Activated CD4-positive, alpha-beta memory T cell treated with anti-CD3 and anti-CD28 coated beads for 36 hours (primary cell): Measurements from ENCODE around the gene C5orf58. TPM values are rescaled to one million over a fixed set of nuclear protein-coding genes. Genes with fewer than 3 reads are reported as not detected.

Experiments used
- CTCF ChIA-PET: fragments of 350-600 bp; sonication (Branson Sonifier 250); formaldehyde crosslinking; loops from one replicate; lab custom pipeline; 2021; ENCODE audit warnings: antibody characterized with exemption, inconsistent platforms; lab: Charles Lee
- POLR2A ChIA-PET: fragments of 350-600 bp; sonication (Branson Sonifier 250); formaldehyde crosslinking; loops from one replicate; lab custom pipeline; 2021; ENCODE audit warnings: antibody characterized with exemption; lab: Charles Lee
- DNase-seq: peaks from one replicate; pipeline ENCODE4 v3.0.0-alpha.2; 2020
- H3K27ac Mint-ChIP-seq: one replicate; pipeline ENCODE4 v1.8.0; 2021; ENCODE audit warnings: mixed read lengths
- H3K27me3 Mint-ChIP-seq: one replicate; pipeline ENCODE4 v1.8.0; 2021; ENCODE audit warnings: mixed read lengths
- H3K36me3 Mint-ChIP-seq: one replicate; pipeline ENCODE4 v1.8.0; 2021; ENCODE audit warnings: mixed read lengths
- H3K4me1 Mint-ChIP-seq: one replicate; pipeline ENCODE4 v1.8.0; 2021; ENCODE audit warnings: low read depth, mixed read lengths
- H3K4me3 Mint-ChIP-seq: one replicate; pipeline ENCODE4 v1.8.0; 2021; ENCODE audit warnings: mild to moderate bottlenecking, mixed read lengths
- H3K9me3 Mint-ChIP-seq: one replicate; pipeline ENCODE4 v1.8.0; 2021; ENCODE audit warnings: mixed read lengths
- intact Hi-C: fragments of 100-400 bp; cut with micrococcal nuclease; formaldehyde crosslinking; loops from one replicate; pipeline ENCODE4 v1.15.1; 2023
- total RNA-seq, 2 experiments: library from RNA; stranded (reverse); gene quantifications; one replicate each; pipeline ENCODE4 v1.2.3, GENCODE V29; 2021

C5orf58 gene
- total RNA-seq, 2 experiments from 2014 or later: not detected

- no peak for DNase-seq
- intact Hi-C loops: loop anchor here (1.0 kb wide), 1 partner anchor 7 kb away; no protein-coding TSS in a partner anchor
- ChIA-PET POLR2A (interaction anchor here (1.0 to 1.4 kb wide), 5 partner anchors 8 to 72 kb away, joined by 3 to 6 read pairs (median 3); no protein-coding TSS in a partner anchor), CTCF (interaction anchor here (1.3 to 2.6 kb wide), 5 partner anchors 13 to 77 kb away, joined by 3 to 19 read pairs (median 6); no protein-coding TSS in a partner anchor)
- Mint-ChIP-seq H3K4me3 (no peak overlapping the region), H3K9me3 (no peaks in the 10 kb centered on the region), H3K27me3 (no peaks in the 10 kb centered on the region), H3K36me3 (peaks cover 89% of the 10 kb centered on the region), H3K4me1 (peaks cover 55% of the 10 kb centered on the region), H3K27ac (peak overlapping the region; percentile 91)
Observed at GRCh38 chr5:170261528-170262043, 28.8 kb downstream of the C5orf58 start.

- peaks cover 61% of the 10 kb centered on the region for H3K4me1 Mint-ChIP-seq
- CTCF ChIA-PET: interaction anchor here (0.8 to 2.6 kb wide), 7 partner anchors 10 to 77 kb away, joined by 3 to 19 read pairs (median 5); partner anchors contain the start of gene LCP2
Observed at GRCh38 chr5:170262061-170263045, 29.6 kb downstream of the C5orf58 start.

DNA sequence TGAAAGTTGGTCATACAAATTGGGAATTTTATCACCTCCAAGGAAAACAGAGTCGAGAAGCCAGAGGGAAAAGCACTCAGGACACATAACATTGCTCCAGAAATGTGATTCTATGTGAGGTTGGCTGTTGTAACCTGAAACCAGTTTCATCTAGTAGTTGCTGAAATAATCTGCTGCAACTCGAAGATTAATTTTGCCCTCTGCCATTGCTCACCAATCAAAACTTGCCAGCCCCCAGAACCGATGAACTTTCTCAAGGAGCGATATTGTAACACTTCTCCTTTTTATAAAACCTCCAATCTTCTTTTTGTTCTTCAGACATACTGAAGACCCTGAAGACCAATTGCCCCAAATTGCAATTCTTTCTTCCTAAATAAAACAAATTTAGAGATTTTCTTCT lies 31.1 kb downstream of the C5orf58 start:
- H3K9me3 Mint-ChIP-seq: no peaks in the 10 kb centered on the region
- no peak for DNase-seq
- intact Hi-C loops: no loop called here
- peak overlapping the region; percentile 91 for H3K27ac Mint-ChIP-seq
- H3K4me1 Mint-ChIP-seq: peaks cover 73% of the 10 kb centered on the region
- H3K27me3 Mint-ChIP-seq: no peaks in the 10 kb centered on the region
- no peak overlapping the region for H3K4me3 Mint-ChIP-seq
- CTCF ChIA-PET: interaction anchor here (6.1 to 14.1 kb wide), 2 partner anchors 30 to 77 kb away, joined by 137 to 290 read pairs; partner anchors contain the start of gene LCP2
- POLR2A ChIA-PET: interaction anchor here (2.8 to 7.7 kb wide), 2 partner anchors 11 to 29 kb away, joined by 8 to 113 read pairs; partner anchors contain the start of gene LCP2
- peaks cover 88% of the 10 kb centered on the region for H3K36me3 Mint-ChIP-seq

More at GRCh38 chr5:170262061-170263045, 29.6 kb downstream of the C5orf58 start:
- DNase-seq: peak; percentile 54
- H3K4me3 Mint-ChIP-seq: peak overlapping the region; percentile 30
- peaks cover 89% of the 10 kb centered on the region for H3K36me3 Mint-ChIP-seq
- H3K9me3 Mint-ChIP-seq: no peaks in the 10 kb centered on the region
- intact Hi-C loops: loop anchor here (1.0 kb wide), 1 partner anchor 8 kb away; no protein-coding TSS in a partner anchor
- POLR2A ChIA-PET: interaction anchor here (0.6 to 1.4 kb wide), 8 partner anchors 7 to 1318 kb away, joined by 3 to 8 read pairs (median 3); no protein-coding TSS in a partner anchor
- no peaks in the 10 kb centered on the region for H3K27me3 Mint-ChIP-seq
- H3K27ac Mint-ChIP-seq: peak overlapping the region; percentile 91

- intact Hi-C loops: no loop called here
- Mint-ChIP-seq H3K27me3 (no peaks in the 10 kb centered on the region), H3K4me1 (peaks cover 81% of the 10 kb centered on the region), H3K36me3 (peaks cover 86% of the 10 kb centered on the region), H3K4me3 (no peak overlapping the region), H3K9me3 (no peaks in the 10 kb centered on the region), H3K27ac (peak overlapping the region; percentile 85)
- CTCF ChIA-PET: interaction anchor here (1.1 to 14.1 kb wide), 5 partner anchors 12 to 76 kb away, joined by 3 to 290 read pairs (median 131); partner anchors contain the start of gene LCP2
- no peak for DNase-seq
- POLR2A ChIA-PET: interaction anchor here (1.1 to 7.7 kb wide), 8 partner anchors 9 to 73 kb away, joined by 3 to 113 read pairs (median 8); partner anchors contain the start of gene LCP2
Observed at GRCh38 chr5:170265522-170265921, 32.7 kb downstream of the C5orf58 start.

GRCh38 chr5:170266570-170267381 lies 34.0 kb downstream of the C5orf58 start:
- H3K27ac Mint-ChIP-seq: peak overlapping the region; percentile 85
- H3K36me3 Mint-ChIP-seq: peaks cover 87% of the 10 kb centered on the region
- peak overlapping the region; percentile 60 for H3K4me3 Mint-ChIP-seq
- POLR2A ChIA-PET: interaction anchor here (0.6 to 7.7 kb wide), 13 partner anchors 8 to 72 kb away, joined by 3 to 113 read pairs (median 6); partner anchors contain the start of gene LCP2
- no peaks in the 10 kb centered on the region for H3K27me3 Mint-ChIP-seq
- CTCF ChIA-PET: interaction anchor here (0.8 to 14.1 kb wide), 20 partner anchors 8 to 160 kb away, joined by 3 to 290 read pairs (median 6); partner anchors contain the start of gene LCP2
- DNase-seq: peak; percentile 69
- H3K4me1 Mint-ChIP-seq: peaks cover 89% of the 10 kb centered on the region
- intact Hi-C loops: loop anchor here (1.0 to 2.0 kb wide), 3 partner anchors 14 to 67 kb away; no protein-coding TSS in a partner anchor
- no peaks in the 10 kb centered on the region for H3K9me3 Mint-ChIP-seq

GRCh38 chr5:170267431-170268152 lies 34.8 kb downstream of the C5orf58 start:
- intact Hi-C loops: loop anchor here (1.0 to 2.0 kb wide), 6 partner anchors 11 to 72 kb away; no protein-coding TSS in a partner anchor

GRCh38 chr5:170268153-170268689 lies 35.4 kb downstream of the C5orf58 start:
- ChIA-PET CTCF (interaction anchor here (0.7 to 14.1 kb wide), 17 partner anchors 9 to 153 kb away, joined by 3 to 290 read pairs (median 7); partner anchors contain the start of gene LCP2), POLR2A (interaction anchor here (1.3 to 7.7 kb wide), 6 partner anchors 11 to 66 kb away, joined by 3 to 113 read pairs (median 13); partner anchors contain the start of gene LCP2)
- H3K9me3 Mint-ChIP-seq: no peaks in the 10 kb centered on the region
- intact Hi-C loops: loop anchor here (1.0 to 2.0 kb wide), 3 partner anchors 10 to 71 kb away; no protein-coding TSS in a partner anchor
- peak overlapping the region; percentile 85 for H3K27ac Mint-ChIP-seq
- H3K27me3 Mint-ChIP-seq: no peaks in the 10 kb centered on the region
- H3K36me3 Mint-ChIP-seq: peaks cover 84% of the 10 kb centered on the region
- peaks cover 84% of the 10 kb centered on the region for H3K4me1 Mint-ChIP-seq
- H3K4me3 Mint-ChIP-seq: peak overlapping the region; percentile 60
- no peak for DNase-seq

More at GRCh38 chr5:170267431-170268152, 34.8 kb downstream of the C5orf58 start:
- DNase-seq: peak; percentile 87
- Mint-ChIP-seq H3K9me3 (no peaks in the 10 kb centered on the region), H3K36me3 (peaks cover 85% of the 10 kb centered on the region), H3K27me3 (no peaks in the 10 kb centered on the region), H3K4me3 (peak overlapping the region; percentile 60), H3K4me1 (peaks cover 87% of the 10 kb centered on the region), H3K27ac (peak overlapping the region; percentile 85)
- ChIA-PET CTCF (interaction anchor here (0.8 to 14.1 kb wide), 19 partner anchors 9 to 159 kb away, joined by 3 to 290 read pairs (median 6); partner anchors contain the start of gene LCP2), POLR2A (interaction anchor here (0.9 to 7.7 kb wide), 8 partner anchors 10 to 71 kb away, joined by 3 to 113 read pairs (median 8); partner anchors contain the start of gene LCP2)

DNA sequence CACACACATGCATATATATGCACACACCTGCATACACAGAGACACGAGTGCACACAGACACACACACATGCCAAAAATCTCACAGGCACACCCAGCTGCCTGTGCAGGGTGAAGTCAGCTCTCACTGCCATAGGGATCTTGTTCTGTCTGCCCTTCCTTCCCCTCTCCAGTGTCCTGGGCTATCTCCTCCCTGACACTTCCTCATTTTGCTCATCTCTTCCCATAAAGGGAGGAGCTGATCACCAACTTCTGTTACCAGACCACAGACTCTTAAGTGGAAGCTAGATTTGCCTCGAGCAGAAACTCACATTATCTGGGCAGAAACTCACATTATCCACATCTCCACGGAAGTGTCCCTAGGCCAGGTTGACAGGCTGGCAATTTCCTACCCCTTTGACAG lies 36.1 kb downstream of the C5orf58 start:
- peak overlapping the region; percentile 85 for H3K27ac Mint-ChIP-seq

DNA sequence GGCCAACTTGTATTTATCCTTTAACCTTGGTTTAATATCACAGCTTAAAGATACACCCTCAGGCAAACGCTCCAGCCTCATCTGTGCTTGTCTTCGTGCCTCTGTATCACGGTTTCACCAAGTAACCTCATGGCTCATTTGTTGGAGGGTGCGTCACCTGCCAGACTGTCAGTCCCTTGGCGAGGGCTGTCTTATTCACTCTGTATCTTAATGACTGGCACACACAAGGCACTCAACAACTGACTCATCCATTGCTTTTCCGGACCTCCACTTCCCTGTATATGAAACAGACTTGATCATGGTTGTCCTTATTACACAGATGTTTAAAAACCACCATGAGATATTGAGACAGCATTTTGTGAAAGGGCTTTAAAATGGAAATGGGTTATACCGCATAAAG lies 36.8 kb downstream of the C5orf58 start:
- intact Hi-C loops: loop anchor here (2.0 kb wide), 1 partner anchor 43 kb away; no protein-coding TSS in a partner anchor
- Mint-ChIP-seq H3K36me3 (peaks cover 84% of the 10 kb centered on the region), H3K27ac (peak overlapping the region; percentile 85), H3K4me1 (peaks cover 84% of the 10 kb centered on the region), H3K9me3 (no peaks in the 10 kb centered on the region), H3K4me3 (peak overlapping the region; percentile 18), H3K27me3 (no peaks in the 10 kb centered on the region)
- ChIA-PET CTCF (interaction anchor here (1.4 to 14.1 kb wide), 9 partner anchors 8 to 72 kb away, joined by 5 to 290 read pairs (median 19); partner anchors contain the start of gene LCP2), POLR2A (interaction anchor here (1.0 to 7.7 kb wide), 7 partner anchors 8 to 69 kb away, joined by 3 to 113 read pairs (median 9); partner anchors contain the start of gene LCP2)
- DNase-seq: peak; percentile 85

More for the DNA sequence above, 36.1 kb downstream of the C5orf58 start:
- no peak for DNase-seq
- no peaks in the 10 kb centered on the region for H3K9me3 Mint-ChIP-seq
- intact Hi-C loops: loop anchor here (1.0 to 2.0 kb wide), 3 partner anchors 9 to 70 kb away; no protein-coding TSS in a partner anchor
- peaks cover 83% of the 10 kb centered on the region for H3K36me3 Mint-ChIP-seq
- POLR2A ChIA-PET: interaction anchor here (1.0 to 7.7 kb wide), 7 partner anchors 8 to 70 kb away, joined by 3 to 113 read pairs (median 9); partner anchors contain the start of gene LCP2
- H3K4me3 Mint-ChIP-seq: peak overlapping the region; percentile 48
- CTCF ChIA-PET: interaction anchor here (0.7 to 14.1 kb wide), 11 partner anchors 8 to 72 kb away, joined by 3 to 290 read pairs (median 16); partner anchors contain the start of gene LCP2
- peaks cover 83% of the 10 kb centered on the region for H3K4me1 Mint-ChIP-seq
- H3K27me3 Mint-ChIP-seq: no peaks in the 10 kb centered on the region
